Measurements from ENCODE around the gene PRKCZ.

The PRKCZ gene

GRCh38 chr1:2103901-2104590 is 53.8 kb downstream of the PRKCZ start:
- no peak overlapping the region for H2AFZ ChIP-seq
- H3K9me3 ChIP-seq (ENCODE audit: control insufficient read depth, low read length), result no peaks in the 10 kb centered on the region
- no peak overlapping the region for H3K27ac ChIP-seq
- no peaks in the 10 kb centered on the region for H3K79me2 ChIP-seq
- no peak for TF ChIP-seq CTCF (IDR thresholded peaks at IDR 0.05)
- no peak overlapping the region for H3K9ac ChIP-seq
- H3K36me3 ChIP-seq (ENCODE audit: control insufficient read depth, insufficient read depth, low read length), result no peaks in the 10 kb centered on the region
- H3K4me1 ChIP-seq, result no peaks in the 10 kb centered on the region
- H3K4me2 ChIP-seq (ENCODE audit: low read length), result no peak overlapping the region
- no peaks in the 10 kb centered on the region for H3K27me3 ChIP-seq (ENCODE audit: control insufficient read depth, insufficient read depth, low read length)
- no peak overlapping the region for H3K4me3 ChIP-seq (ENCODE audit: low read depth, low read length)

GRCh38 chr1:2104621-2105427 is 54.6 kb downstream of the PRKCZ start:
- peaks cover 3% of the 10 kb centered on the region for H3K79me2 ChIP-seq
- no peaks in the 10 kb centered on the region for H3K9me3 ChIP-seq (ENCODE audit: control insufficient read depth, low read length)
- no peak overlapping the region for H3K4me2 ChIP-seq (ENCODE audit: low read length)
- H3K27me3 ChIP-seq (ENCODE audit: control insufficient read depth, insufficient read depth, low read length), result no peaks in the 10 kb centered on the region
- no peak for TF ChIP-seq CTCF (IDR thresholded peaks at IDR 0.05)
- H3K36me3 ChIP-seq (ENCODE audit: control insufficient read depth, insufficient read depth, low read length), result no peaks in the 10 kb centered on the region
- no peak overlapping the region for H2AFZ ChIP-seq
- H3K4me3 ChIP-seq (ENCODE audit: low read depth, low read length), result no peak overlapping the region
- H3K9ac ChIP-seq, result no peak overlapping the region
- H3K27ac ChIP-seq, result no peak overlapping the region
- no peaks in the 10 kb centered on the region for H3K4me1 ChIP-seq

GRCh38 chr1:2105781-2106524 is 55.7 kb downstream of the PRKCZ start:
- no peak for TF ChIP-seq CTCF (IDR thresholded peaks at IDR 0.05)
- Histone ChIP-seq H3K9ac (no peak overlapping the region), H3K36me3 (ENCODE audit: control insufficient read depth, insufficient read depth, low read length) (no peaks in the 10 kb centered on the region), H3K27me3 (ENCODE audit: control insufficient read depth, insufficient read depth, low read length) (no peaks in the 10 kb centered on the region), H3K4me2 (ENCODE audit: low read length) (no peak overlapping the region), H2AFZ (no peak overlapping the region), H3K4me1 (no peaks in the 10 kb centered on the region), H3K4me3 (ENCODE audit: low read depth, low read length) (no peak overlapping the region), H3K79me2 (peaks cover 3% of the 10 kb centered on the region), H3K9me3 (ENCODE audit: control insufficient read depth, low read length) (no peaks in the 10 kb centered on the region), H3K27ac (no peak overlapping the region)

- Histone ChIP-seq H3K79me2 (peaks cover 3% of the 10 kb centered on the region), H3K4me2 (ENCODE audit: low read length) (no peak overlapping the region), H3K27me3 (ENCODE audit: control insufficient read depth, insufficient read depth, low read length) (no peaks in the 10 kb centered on the region), H3K27ac (no peak overlapping the region), H3K9me3 (ENCODE audit: control insufficient read depth, low read length) (no peaks in the 10 kb centered on the region), H3K4me3 (ENCODE audit: low read depth, low read length) (no peak overlapping the region), H3K36me3 (ENCODE audit: control insufficient read depth, insufficient read depth, low read length) (no peaks in the 10 kb centered on the region), H3K9ac (no peak overlapping the region), H3K4me1 (no peaks in the 10 kb centered on the region), H2AFZ (no peak overlapping the region)
- no peak for TF ChIP-seq CTCF (IDR thresholded peaks at IDR 0.05)
Measured at GRCh38 chr1:2106659-2107405, 56.6 kb downstream of the PRKCZ start.

Measured in parathyroid adenoma (tissue), 2 donors.